Measurements from ENCODE around the gene TEAD3. TPM values are rescaled to one million over a fixed set of nuclear protein-coding genes. Genes with fewer than 3 reads are reported as not detected.
"Not testable (repeated sequence)": the region's sequence is repeated elsewhere in the genome, so short reads cannot be mapped to it uniquely, and the experiment has no call there.

Gene TEAD3
- total and polyA plus RNA-seq, 7 donors: 14.4 to 95.8 (median 50.4) TPM

DNA sequence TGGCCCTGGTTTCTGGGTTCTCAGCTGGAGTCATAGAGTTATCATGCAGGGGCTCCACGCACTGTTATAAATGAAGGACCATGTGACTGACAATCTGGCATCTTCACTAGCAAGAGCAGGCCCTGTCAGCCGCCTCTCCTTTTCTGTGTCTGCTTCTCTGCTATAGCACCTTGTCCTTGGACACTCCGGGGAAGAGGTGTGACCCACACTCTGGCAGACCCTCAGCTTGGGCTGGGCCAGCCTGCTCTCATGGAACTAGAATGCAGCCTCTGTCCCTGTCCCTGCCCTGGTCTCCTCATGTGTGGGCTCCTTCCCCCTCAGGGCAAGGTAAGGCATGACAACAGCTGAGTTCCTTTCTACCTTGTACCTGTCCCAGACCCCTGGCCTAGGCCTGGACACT lies 55.7 kb downstream of the TEAD3 start:
- Histone ChIP-seq H3K36me3 (no peaks in the 10 kb centered on the region), H3K9me3 (no peaks in the 10 kb centered on the region), H3K4me1 (no peaks in the 10 kb centered on the region), H3K27me3 (no peaks in the 10 kb centered on the region), H3K4me3 (no peak overlapping the region), H3K27ac (no peak overlapping the region)
- 78 to 89% methylated on average over 3 of the region's 3 CpGs for WGBS, 2 donors
- no peak for DNase-seq
- intact Hi-C loops (cut with DNase I): no loop called here
- no peak for TF ChIP-seq EP300 (IDR thresholded peaks at IDR 0.05)
- no peak for TF ChIP-seq POLR2A (IDR thresholded peaks at IDR 0.05)

DNA sequence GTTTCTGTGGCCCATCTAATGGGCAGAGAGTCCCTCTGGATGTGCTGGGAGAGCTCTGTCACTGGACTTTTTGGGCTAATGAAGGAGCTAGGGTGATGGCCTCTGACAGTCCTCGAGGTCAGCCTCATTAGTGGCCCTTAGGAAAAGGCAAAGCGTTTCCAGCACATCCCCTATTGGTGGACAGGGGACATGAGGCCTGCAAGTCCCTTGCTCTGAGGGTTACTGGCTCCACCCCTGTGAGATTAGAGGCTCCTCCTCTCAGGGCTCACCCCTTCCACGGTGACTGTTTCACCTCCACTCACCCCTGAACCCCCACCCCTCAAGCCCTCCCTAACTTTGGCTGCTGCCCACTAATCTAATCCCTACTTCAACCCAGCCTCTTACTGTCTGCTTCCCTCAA lies 57.6 kb downstream of the TEAD3 start:
- no peak overlapping the region for H3K27ac ChIP-seq
- H3K4me1 ChIP-seq: peaks cover 0 to 10% (median 8%) of the 10 kb centered on the region in 4 donors
- H3K27me3 ChIP-seq: no peaks in the 10 kb centered on the region

DNA sequence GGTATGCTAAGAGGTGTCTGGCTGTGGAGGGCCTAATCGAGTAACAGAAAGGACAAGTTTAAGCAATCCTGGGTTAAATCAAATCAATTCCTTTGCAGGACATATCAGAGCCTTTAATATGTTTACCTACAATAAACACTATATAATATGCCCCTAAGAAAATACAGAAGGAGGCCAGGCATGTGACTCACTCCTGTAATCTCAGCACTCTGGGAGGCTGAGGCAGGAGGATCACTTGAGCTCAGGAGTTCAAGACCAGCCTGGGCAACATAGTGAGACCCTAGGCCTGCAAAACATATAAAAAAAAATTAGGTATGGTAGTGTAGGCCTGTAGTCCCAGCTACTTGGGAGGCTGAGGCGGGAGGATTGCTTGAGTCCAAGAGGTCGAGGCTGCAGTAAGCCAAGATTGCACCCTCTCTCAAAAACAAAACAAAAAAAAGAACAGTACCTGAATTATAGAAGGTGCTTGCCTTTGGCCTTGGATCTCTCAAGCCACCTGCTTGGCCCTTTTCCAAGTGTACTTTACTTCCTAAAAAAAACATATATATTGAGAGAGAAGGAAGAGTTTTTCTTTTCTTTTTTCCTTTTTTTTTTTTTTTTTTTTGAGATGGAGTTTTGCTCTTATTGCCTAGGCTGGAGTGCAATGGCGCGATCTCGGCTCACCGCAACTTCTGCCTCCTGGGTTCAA lies 58.4 kb downstream of the TEAD3 start:
- DNase-seq; H3K27ac ChIP-seq; H3K27me3 ChIP-seq; H3K4me1 ChIP-seq; intact Hi-C loops (cut with DNase I); H3K4me3 ChIP-seq; H3K9me3 ChIP-seq; H3K36me3 ChIP-seq: not testable (repeated sequence)
- WGBS, 2 donors: 33 to 56% methylated on average over 7 of the region's 7 CpGs

More for the DNA sequence above, 57.6 kb downstream of the TEAD3 start:
- DNase-seq: no peak
- no peaks in the 10 kb centered on the region for H3K36me3 ChIP-seq
- WGBS, 2 donors: 44 to 56% methylated on average over 3 of the region's 3 CpGs
- no peaks in the 10 kb centered on the region for H3K9me3 ChIP-seq
- TF ChIP-seq POLR2AphosphoS5 (IDR thresholded peaks at IDR 0.05): no peak
- TF ChIP-seq, protein P1, sequence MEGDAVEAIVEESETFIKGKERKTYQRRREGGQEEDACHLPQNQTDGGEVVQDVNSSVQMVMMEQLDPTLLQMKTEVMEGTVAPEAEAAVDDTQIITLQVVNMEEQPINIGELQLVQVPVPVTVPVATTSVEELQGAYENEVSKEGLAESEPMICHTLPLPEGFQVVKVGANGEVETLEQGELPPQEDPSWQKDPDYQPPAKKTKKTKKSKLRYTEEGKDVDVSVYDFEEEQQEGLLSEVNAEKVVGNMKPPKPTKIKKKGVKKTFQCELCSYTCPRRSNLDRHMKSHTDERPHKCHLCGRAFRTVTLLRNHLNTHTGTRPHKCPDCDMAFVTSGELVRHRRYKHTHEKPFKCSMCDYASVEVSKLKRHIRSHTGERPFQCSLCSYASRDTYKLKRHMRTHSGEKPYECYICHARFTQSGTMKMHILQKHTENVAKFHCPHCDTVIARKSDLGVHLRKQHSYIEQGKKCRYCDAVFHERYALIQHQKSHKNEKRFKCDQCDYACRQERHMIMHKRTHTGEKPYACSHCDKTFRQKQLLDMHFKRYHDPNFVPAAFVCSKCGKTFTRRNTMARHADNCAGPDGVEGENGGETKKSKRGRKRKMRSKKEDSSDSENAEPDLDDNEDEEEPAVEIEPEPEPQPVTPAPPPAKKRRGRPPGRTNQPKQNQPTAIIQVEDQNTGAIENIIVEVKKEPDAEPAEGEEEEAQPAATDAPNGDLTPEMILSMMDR (IDR thresholded peaks at IDR 0.05): no peak
- TF ChIP-seq EP300 (IDR thresholded peaks at IDR 0.05): no peak
- no peak for TF ChIP-seq POLR2A (IDR thresholded peaks at IDR 0.05)
- H3K4me3 ChIP-seq: no peak overlapping the region
- intact Hi-C loops (cut with DNase I): no loop called here

DNA sequence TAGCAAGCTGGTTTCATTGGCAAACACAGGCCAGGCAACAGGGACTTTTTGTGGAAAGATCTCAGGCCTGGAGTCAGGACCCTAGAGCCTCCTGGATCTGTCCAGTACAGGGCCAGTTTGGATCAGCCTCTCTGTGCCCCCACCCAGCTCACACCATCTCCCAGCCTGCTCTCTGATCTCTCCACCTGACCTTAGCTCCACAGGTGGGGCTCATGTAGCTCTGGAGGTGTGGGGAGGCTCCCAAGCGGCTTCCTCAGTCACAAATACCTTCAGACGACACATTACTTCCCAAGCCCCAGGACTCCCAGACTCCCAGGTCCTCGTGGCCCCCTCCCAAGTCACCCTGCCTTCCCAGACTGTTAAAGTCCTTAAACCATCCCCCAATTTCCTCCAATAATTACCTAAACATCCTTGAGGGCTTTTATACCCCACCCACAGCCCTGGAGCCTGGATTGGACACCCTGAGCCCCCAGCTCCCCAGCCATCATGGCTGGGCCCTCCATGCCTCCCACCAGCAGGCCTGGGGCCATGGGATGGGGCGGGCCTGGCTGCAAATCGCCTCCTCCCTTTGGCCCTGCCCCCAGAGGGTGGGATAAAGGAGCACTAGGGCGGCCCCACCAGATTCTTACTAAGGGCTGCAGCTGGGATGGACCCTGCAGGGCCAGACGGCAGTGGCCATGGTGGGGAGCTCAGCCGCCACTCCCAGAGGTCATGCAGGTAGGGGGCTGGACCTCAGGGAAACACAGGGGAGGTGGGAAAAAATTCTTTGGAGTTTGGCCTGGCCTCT lies 60.6 kb downstream of the TEAD3 start:
- no peaks in the 10 kb centered on the region for H3K36me3 ChIP-seq
- H3K27ac ChIP-seq: no peak overlapping the region
- no peak overlapping the region for H3K4me3 ChIP-seq
- no peak for DNase-seq
- TF ChIP-seq POLR2A (IDR thresholded peaks at IDR 0.05) (no peak), POLR2AphosphoS5 (IDR thresholded peaks at IDR 0.05) (no peak), EP300 (IDR thresholded peaks at IDR 0.05) (no peak)
- TF ChIP-seq, protein P1 (IDR thresholded peaks at IDR 0.05): no peak
- intact Hi-C loops (cut with DNase I): no loop called here
- no peaks in the 10 kb centered on the region for H3K27me3 ChIP-seq
- WGBS, 2 donors: 61 to 77% methylated on average over 8 of the region's 8 CpGs
- H3K9me3 ChIP-seq: no peaks in the 10 kb centered on the region
- peaks cover 0 to 10% (median 8%) of the 10 kb centered on the region in 4 donors for H3K4me1 ChIP-seq

DNA sequence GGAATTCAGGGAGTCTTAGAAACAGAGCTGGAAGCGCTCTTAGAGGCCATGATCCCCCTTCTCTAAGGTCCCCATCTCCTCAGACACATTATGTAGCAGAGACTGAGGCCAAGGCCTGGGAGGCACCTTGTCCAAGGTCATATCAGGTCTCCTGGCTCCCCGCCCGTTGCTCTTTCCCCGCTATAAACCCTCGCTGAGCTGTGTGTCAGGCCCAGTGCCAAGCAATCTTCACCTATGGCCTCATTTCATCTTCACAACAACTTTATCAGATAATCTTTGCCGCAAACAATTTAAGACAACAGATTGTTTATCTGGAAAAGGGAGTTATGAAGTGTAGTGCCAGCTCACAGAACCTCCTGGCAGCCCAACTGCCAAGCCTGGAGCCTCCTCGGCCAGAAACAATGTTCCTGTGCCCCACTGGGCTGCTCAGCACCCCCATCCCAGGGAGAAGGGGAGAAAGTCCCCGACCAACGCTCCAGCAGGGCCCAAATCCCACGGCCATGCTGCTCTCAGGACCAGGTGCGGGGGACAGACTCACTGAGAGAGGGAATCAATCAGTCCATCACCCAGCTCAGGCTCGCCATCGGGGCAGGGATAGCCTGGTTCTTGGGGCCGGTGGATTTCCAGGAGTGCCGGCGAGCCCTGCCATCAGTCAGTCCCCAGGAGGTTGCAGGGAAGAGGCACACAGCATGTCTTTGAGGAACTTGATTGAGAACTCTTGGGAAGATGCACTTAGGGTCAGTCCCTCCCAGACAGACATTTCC lies 61.6 kb downstream of the TEAD3 start:
- H3K36me3 ChIP-seq: no peaks in the 10 kb centered on the region
- no peak for DNase-seq
- no peaks in the 10 kb centered on the region for H3K27me3 ChIP-seq
- H3K4me3 ChIP-seq: no peak overlapping the region
- peaks cover 0 to 10% (median 8%) of the 10 kb centered on the region in 4 donors for H3K4me1 ChIP-seq
- H3K27ac ChIP-seq: peak overlapping the region in 1 of 4 donors; percentile 7
- H3K9me3 ChIP-seq: peaks cover 0 to 2% (median 0%) of the 10 kb centered on the region in 4 donors
- no peak for TF ChIP-seq EP300 (IDR thresholded peaks at IDR 0.05)
- no peak for TF ChIP-seq POLR2A (IDR thresholded peaks at IDR 0.05)
- TF ChIP-seq POLR2AphosphoS5 (IDR thresholded peaks at IDR 0.05): no peak
- TF ChIP-seq, protein P1 (IDR thresholded peaks at IDR 0.05): no peak
- intact Hi-C loops (cut with DNase I): no loop called here
- WGBS, 2 donors: 39 to 75% methylated on average over 16 of the region's 16 CpGs

DNA sequence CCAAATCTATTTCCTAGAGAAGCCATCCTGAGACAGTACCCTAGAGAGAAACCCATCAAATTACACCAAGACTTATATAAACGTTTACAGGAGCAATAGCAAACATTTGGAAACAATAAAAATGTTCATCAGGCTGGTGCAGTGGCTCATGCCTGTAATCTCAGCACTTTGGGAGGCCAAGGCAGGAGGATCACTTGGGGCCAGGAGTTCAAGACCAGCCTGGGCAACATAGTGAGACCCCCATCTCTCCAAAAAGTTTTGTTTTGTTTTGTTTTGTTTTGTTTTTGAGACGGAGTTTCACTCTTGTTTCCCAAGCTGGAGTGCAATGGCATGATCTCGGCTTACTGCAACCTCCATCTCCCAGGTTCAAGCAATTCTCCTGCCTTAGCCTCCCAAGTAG lies 64.2 kb downstream of the TEAD3 start:
- H3K27me3 ChIP-seq; H3K9me3 ChIP-seq; intact Hi-C loops (cut with DNase I); H3K4me1 ChIP-seq; H3K36me3 ChIP-seq; H3K4me3 ChIP-seq; H3K27ac ChIP-seq; DNase-seq: not testable (repeated sequence)
- 55 to 75% methylated on average over 3 of the region's 3 CpGs for WGBS, 2 donors

Measured in sigmoid colon (tissue), 7 donors.